CD4-positive, CD25-positive, alpha-beta regulatory T cell (primary cell): ENCODE results near the gene ADAMTS19. TPM values are rescaled to one million over a fixed set of nuclear protein-coding genes. Genes with fewer than 3 reads are reported as not detected.

Source experiments
- ATAC-seq, 2 donors: fragments of 150-1000 bp; cut with Tn5 transposase; one replicate each; pipeline ENCODE4 v1.10.0; 2021; ENCODE audit warnings: low read depth in 2 of 2, moderate number of reproducible peaks in 2 of 2, moderate library complexity in 1 of 2
- DNase-seq, 3 donors: peaks; one replicate each; pipeline versions ENCODE4 v3.0.0 to v3.0.0-alpha.2; 2012 to 2022; ENCODE audit warnings: mixed read lengths in 1 of 3
- H3K27ac ChIP-seq: one replicate; pipeline ENCODE4 v1.7.0; 2013; ENCODE audit warnings: mild to moderate bottlenecking, low read length; ENCODE audit not compliant: insufficient read depth, poor library complexity, severe bottlenecking
- H3K27me3 ChIP-seq: one replicate; pipeline ENCODE4 v1.7.0; 2013; ENCODE audit warnings: low read length; ENCODE audit not compliant: control insufficient read depth, insufficient read depth
- H3K36me3 ChIP-seq: one replicate; pipeline ENCODE4 v1.7.0; 2013; ENCODE audit warnings: mild to moderate bottlenecking, low read length, moderate library complexity; ENCODE audit not compliant: control insufficient read depth, insufficient read depth
- H3K4me1 ChIP-seq: 2 replicates; pipeline ENCODE4 v1.7.0; 2013; ENCODE audit warnings: mild to moderate bottlenecking, low read length; ENCODE audit not compliant: insufficient read depth, control insufficient read depth, poor library complexity, severe bottlenecking
- H3K4me3 ChIP-seq: one replicate; pipeline ENCODE4 v1.7.0; 2013; ENCODE audit warnings: low read depth, mild to moderate bottlenecking, low read length, moderate library complexity
- H3K9me3 ChIP-seq, 2 experiments: 1 replicate in 1 of 2; 2 replicates in 1 of 2; pipeline ENCODE4 v1.7.0; 2013; ENCODE audit warnings: low read length in 2 of 2, mild to moderate bottlenecking in 1 of 2, moderate library complexity in 1 of 2; ENCODE audit not compliant: control insufficient read depth in 2 of 2
- H3K27ac Mint-ChIP-seq, 3 donors: one replicate each; pipeline ENCODE4 v1.8.0; 2020 to 2022; ENCODE audit warnings: mild to moderate bottlenecking in 3 of 3, mixed read lengths in 3 of 3, moderate library complexity in 2 of 3
- H3K27me3 Mint-ChIP-seq: one replicate; pipeline ENCODE4 v1.8.0; 2022; ENCODE audit warnings: mild to moderate bottlenecking, mixed read lengths
- H3K36me3 Mint-ChIP-seq: one replicate; pipeline ENCODE4 v1.8.0; 2020; ENCODE audit warnings: mixed read lengths
- H3K4me1 Mint-ChIP-seq, 4 donors: one replicate each; pipeline ENCODE4 v1.8.0; 2020 to 2022; ENCODE audit warnings: mixed read lengths in 4 of 4, mild to moderate bottlenecking in 1 of 4
- H3K4me3 Mint-ChIP-seq, 4 donors: one replicate each; pipeline ENCODE4 v1.8.0; 2020 to 2022; ENCODE audit warnings: mild to moderate bottlenecking in 4 of 4, mixed read lengths in 4 of 4, moderate library complexity in 3 of 4
- H3K9me3 Mint-ChIP-seq, 7 donors: one replicate each; pipeline ENCODE4 v1.8.0; 2020 to 2022; ENCODE audit warnings: mixed read lengths in 7 of 7, mild to moderate bottlenecking in 3 of 7, moderate library complexity in 2 of 7
- polyA plus RNA-seq, 4 donors: library from polyadenylated mRNA; unstranded; fragments of 300-500 nt; fragmentation: Illumina TruSeq; gene quantifications; one replicate each; pipeline ENCODE4 v1.2.3, GENCODE V29; 2021
- total RNA-seq: library from RNA; stranded (reverse); gene quantifications from one replicate; pipeline ENCODE4 v1.2.3, GENCODE V29; 2022

ADAMTS19 gene
- total and polyA plus RNA-seq, 5 donors from 2014 or later: not detected

DNA sequence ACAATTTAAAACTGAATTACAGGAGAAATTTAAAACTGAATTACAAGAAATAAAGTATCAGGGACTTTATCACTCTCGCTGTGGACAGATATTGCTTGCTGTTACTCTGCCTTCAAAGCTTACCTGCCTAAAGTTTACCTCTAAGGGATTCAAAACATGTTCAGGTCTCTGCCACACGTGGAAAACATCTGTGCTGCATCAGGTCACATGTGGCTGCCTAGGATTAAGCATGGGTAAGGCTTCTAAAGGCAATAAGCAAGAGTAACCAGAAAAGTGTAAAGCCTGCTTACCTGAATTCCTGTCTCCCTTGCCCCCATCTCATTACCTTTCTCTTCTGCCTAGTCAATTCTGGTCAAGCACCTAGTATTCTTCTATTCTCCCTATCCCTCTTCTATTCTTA, 306.7 kb downstream of the ADAMTS19 start:
- no peaks in the 10 kb centered on the region for H3K9me3 ChIP-seq
- no peaks in the 10 kb centered on the region for H3K36me3 ChIP-seq
- no peak overlapping the region for H3K27ac ChIP-seq
- peaks cover 0 to 2% (median 1%) of the 10 kb centered on the region in 4 donors for H3K4me1 Mint-ChIP-seq
- no peak overlapping the region for H3K27ac Mint-ChIP-seq
- H3K36me3 Mint-ChIP-seq: no peaks in the 10 kb centered on the region
- H3K4me3 ChIP-seq: no peak overlapping the region
- H3K4me1 ChIP-seq: no peaks in the 10 kb centered on the region
- peaks cover 11% of the 10 kb centered on the region for H3K27me3 Mint-ChIP-seq
- H3K9me3 Mint-ChIP-seq: no peaks in the 10 kb centered on the region
- H3K4me3 Mint-ChIP-seq: no peak overlapping the region
- H3K27me3 ChIP-seq: peaks cover 2% of the 10 kb centered on the region
- DNase-seq (no peak), ATAC-seq (no peak)

DNA sequence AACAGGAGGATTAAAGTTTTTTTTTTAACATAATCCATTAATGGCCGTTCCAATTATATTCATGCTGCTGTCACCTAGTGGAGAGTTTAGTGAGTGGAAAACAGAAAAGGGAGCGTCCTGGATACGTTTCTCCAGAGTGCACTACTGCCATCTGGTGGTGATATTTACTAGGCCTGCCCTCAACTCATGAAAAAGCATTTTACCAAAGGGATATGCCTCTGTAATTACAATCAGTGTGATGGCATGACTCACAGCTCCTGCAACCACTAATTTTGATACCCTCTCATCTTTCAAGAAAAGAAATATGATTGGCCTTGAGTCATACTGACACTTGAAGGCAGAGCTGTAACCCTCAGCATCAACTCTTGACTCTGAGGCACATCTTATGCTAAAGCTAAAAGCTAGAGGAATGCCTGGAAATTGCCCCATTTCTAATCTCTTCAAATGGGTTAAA, 307.9 kb downstream of the ADAMTS19 start:
- Histone ChIP-seq H3K36me3 (no peaks in the 10 kb centered on the region), H3K4me1 (no peaks in the 10 kb centered on the region), H3K27ac (no peak overlapping the region), H3K27me3 (peaks cover 2% of the 10 kb centered on the region), H3K4me3 (no peak overlapping the region), H3K9me3 (no peaks in the 10 kb centered on the region)
- peak; percentile 66 to 74 for ATAC-seq
- Mint-ChIP-seq H3K27ac (no peak overlapping the region), H3K27me3 (peaks cover 11% of the 10 kb centered on the region), H3K4me1 (peaks cover 0 to 2% (median 1%) of the 10 kb centered on the region in 4 donors), H3K4me3 (no peak overlapping the region), H3K36me3 (no peaks in the 10 kb centered on the region), H3K9me3 (no peaks in the 10 kb centered on the region)
- DNase-seq: peak; percentile 31 to 78 (median 54)

DNA sequence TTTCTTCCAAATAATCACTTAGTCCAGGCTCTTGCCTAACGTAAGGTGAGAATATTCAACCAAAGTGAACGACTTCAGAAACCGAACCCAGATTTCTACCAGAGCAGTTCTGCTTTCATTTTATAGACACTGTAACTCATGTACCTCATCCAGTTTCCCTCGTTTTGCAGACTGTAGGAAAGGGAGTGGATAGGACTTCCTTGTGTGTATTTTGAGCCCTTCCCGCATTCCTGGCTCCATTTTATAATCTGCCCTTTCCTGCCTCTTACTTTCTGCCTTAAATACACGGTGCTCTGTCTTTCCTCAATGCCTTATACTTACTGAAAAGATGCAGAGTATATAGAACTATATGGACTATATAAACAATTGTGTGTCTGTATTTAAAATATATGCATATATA, 308.6 kb downstream of the ADAMTS19 start:
- Mint-ChIP-seq H3K9me3 (no peaks in the 10 kb centered on the region), H3K27me3 (peaks cover 11% of the 10 kb centered on the region), H3K4me3 (no peak overlapping the region), H3K4me1 (peaks cover 0 to 2% (median 1%) of the 10 kb centered on the region in 4 donors), H3K27ac (no peak overlapping the region), H3K36me3 (no peaks in the 10 kb centered on the region)
- Histone ChIP-seq H3K4me1 (no peaks in the 10 kb centered on the region), H3K9me3 (no peaks in the 10 kb centered on the region), H3K27ac (no peak overlapping the region), H3K27me3 (peaks cover 2% of the 10 kb centered on the region), H3K36me3 (no peaks in the 10 kb centered on the region), H3K4me3 (no peak overlapping the region)
- no peak for DNase-seq
- ATAC-seq: no peak

DNA sequence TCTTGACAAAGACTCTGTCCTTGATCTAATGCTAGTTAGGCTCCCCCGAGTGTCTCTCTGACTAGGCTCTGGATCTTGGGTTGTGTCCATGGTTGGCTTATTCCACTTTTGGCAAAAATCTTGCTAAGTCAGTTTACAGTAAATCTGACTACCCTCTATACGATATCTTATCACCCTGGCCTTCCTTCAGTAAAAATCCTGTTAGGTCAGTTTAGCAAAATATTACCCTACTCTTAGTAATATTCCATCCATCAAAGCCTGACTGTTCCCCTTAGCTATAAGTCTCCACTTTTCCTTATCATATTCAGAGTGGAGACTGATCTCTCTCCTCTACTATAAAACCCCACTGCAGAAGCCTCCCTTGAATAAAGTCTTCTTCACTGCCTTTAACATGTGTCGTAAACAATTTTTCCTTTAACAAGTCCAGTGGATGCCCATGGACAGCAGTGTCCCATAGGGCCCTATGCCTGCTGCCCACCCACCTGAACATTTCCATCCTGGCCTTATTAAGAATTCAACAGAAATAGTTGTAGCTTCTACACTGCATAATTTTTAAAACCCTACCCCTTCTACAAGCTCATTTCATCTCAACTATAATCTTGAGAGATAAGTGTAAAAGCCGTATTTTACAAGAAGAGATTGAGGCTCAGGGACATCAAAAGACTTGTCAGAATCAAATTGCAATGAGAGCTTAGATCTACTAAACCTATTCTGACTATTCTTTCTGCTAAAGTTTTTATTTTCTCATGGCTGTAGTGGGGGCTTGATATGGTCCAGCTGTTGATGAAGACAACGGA, 310.1 kb downstream of the ADAMTS19 start:
- Mint-ChIP-seq H3K4me1 (peaks cover 0 to 2% (median 1%) of the 10 kb centered on the region in 4 donors), H3K9me3 (no peaks in the 10 kb centered on the region), H3K4me3 (no peak overlapping the region), H3K27me3 (peaks cover 11% of the 10 kb centered on the region), H3K36me3 (no peaks in the 10 kb centered on the region), H3K27ac (no peak overlapping the region)
- Histone ChIP-seq H3K27me3 (peaks cover 2% of the 10 kb centered on the region), H3K9me3 (no peaks in the 10 kb centered on the region), H3K4me3 (no peak overlapping the region), H3K36me3 (no peaks in the 10 kb centered on the region), H3K4me1 (no peaks in the 10 kb centered on the region), H3K27ac (no peak overlapping the region)
- DNase-seq: no peak
- ATAC-seq: no peak

DNA sequence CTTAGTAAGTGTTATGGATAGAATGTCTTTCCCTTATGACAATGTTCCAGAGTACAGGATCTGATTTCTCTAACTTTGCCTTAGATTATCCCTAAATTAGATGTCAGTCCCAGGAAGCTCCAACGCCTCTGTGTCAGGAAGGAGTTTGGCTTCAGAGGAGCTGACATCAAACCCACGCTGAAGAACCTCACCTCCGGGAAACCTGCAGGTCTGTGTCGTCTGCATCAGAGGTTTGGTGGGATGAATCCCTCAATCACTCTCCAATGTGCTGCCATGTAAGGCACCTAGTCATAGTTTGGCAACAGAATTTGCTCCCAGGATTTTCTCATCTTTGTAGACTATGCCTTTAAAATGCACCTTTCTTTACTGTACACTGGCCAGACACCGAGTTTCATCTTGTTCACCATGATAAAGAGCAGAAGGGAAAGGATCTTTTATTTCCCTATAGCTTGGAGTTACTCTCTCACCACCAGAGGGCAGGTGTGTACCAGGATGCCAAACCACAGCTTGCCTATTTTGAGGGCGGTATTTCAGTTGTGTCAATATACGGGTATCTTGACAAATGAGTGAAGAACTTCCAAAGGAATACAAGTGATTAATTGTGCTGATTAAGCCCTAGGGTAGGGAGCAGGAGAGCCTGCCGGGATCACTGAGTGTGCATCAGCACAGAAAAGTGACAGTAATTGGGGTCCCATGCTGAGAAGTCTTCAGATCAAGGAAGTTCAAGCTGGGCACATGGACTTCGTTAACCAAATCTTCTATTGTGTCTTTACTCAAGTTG, 311.1 kb downstream of the ADAMTS19 start:
- no peaks in the 10 kb centered on the region for H3K4me1 ChIP-seq
- ATAC-seq (no peak), DNase-seq (peak in 2 of 3 donors; percentile 32 to 52)
- Mint-ChIP-seq H3K9me3 (no peaks in the 10 kb centered on the region), H3K4me1 (peaks cover 0 to 2% (median 1%) of the 10 kb centered on the region in 4 donors), H3K36me3 (no peaks in the 10 kb centered on the region), H3K4me3 (no peak overlapping the region), H3K27ac (no peak overlapping the region), H3K27me3 (peaks cover 11% of the 10 kb centered on the region)
- H3K27me3 ChIP-seq: peaks cover 2% of the 10 kb centered on the region
- no peaks in the 10 kb centered on the region for H3K9me3 ChIP-seq
- no peaks in the 10 kb centered on the region for H3K36me3 ChIP-seq
- H3K27ac ChIP-seq: no peak overlapping the region
- H3K4me3 ChIP-seq: no peak overlapping the region

DNA sequence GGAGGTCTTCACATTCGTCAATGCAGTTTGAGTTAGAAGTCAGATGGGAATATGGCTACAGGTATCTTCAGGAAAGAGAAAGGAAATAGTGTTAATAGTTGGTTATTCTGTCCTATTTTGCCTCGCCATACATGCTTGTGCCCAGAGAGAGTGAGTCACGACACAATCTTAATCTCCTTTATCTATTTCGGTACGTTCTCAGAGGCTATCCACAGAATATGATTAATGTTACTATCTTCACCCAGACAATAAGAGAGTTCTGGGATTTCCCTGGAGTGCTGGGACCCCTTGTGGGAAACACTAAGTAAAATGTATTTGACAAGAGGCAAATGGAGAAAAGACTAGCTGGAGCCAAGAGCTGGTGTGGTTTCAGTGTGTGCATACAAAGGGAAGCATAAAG, 313.3 kb downstream of the ADAMTS19 start:
- Histone ChIP-seq H3K4me3 (no peak overlapping the region), H3K27me3 (no peaks in the 10 kb centered on the region), H3K27ac (no peak overlapping the region), H3K36me3 (no peaks in the 10 kb centered on the region), H3K4me1 (no peaks in the 10 kb centered on the region), H3K9me3 (no peaks in the 10 kb centered on the region)
- H3K27me3 Mint-ChIP-seq: peaks cover 4% of the 10 kb centered on the region
- no peak overlapping the region for H3K4me3 Mint-ChIP-seq
- H3K27ac Mint-ChIP-seq: no peak overlapping the region
- no peaks in the 10 kb centered on the region for H3K36me3 Mint-ChIP-seq
- H3K9me3 Mint-ChIP-seq: peaks cover 0 to 2% (median 0%) of the 10 kb centered on the region in 7 donors
- DNase-seq (no peak), ATAC-seq (no peak)
- H3K4me1 Mint-ChIP-seq: no peaks in the 10 kb centered on the region

DNA sequence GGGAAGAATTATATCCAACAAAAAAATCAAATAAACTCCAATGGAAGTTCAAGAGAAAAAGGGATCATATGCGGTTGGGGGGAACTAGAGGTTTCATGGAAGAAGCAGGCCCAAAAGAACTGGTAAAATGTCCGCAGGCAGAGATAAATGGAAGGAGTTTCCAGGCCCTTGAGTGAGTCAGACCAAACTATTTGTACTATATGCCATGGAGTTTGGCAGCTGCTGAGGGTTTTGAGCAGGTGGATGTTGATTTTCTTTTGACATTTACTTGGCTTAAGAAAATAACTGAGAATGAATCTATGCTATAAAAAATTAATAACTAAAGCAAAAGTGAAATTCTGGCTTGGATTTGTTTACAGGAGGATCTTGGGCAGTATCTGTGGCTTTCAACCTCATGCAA, 321.5 kb downstream of the ADAMTS19 start:
- no peak overlapping the region for H3K27ac ChIP-seq
- no peaks in the 10 kb centered on the region for H3K4me1 ChIP-seq
- H3K36me3 Mint-ChIP-seq: no peaks in the 10 kb centered on the region
- DNase-seq: no peak
- H3K36me3 ChIP-seq: no peaks in the 10 kb centered on the region
- no peaks in the 10 kb centered on the region for H3K4me1 Mint-ChIP-seq
- H3K9me3 Mint-ChIP-seq: peaks cover 0 to 4% (median 0%) of the 10 kb centered on the region in 7 donors
- H3K9me3 ChIP-seq: no peaks in the 10 kb centered on the region
- ATAC-seq: no peak
- H3K4me3 Mint-ChIP-seq: no peak overlapping the region
- no peaks in the 10 kb centered on the region for H3K27me3 Mint-ChIP-seq
- no peak overlapping the region for H3K4me3 ChIP-seq
- H3K27ac Mint-ChIP-seq: no peak overlapping the region
- H3K27me3 ChIP-seq: no peaks in the 10 kb centered on the region
